Fibroblast of gingiva (primary cell): ENCODE data around the gene TMEM200A.

Experiments used
- DNase-seq: peaks from one replicate; pipeline ENCODE4 v3.0.0-alpha.2; 2011; ENCODE audit warnings: low read depth

TMEM200A gene

DNA sequence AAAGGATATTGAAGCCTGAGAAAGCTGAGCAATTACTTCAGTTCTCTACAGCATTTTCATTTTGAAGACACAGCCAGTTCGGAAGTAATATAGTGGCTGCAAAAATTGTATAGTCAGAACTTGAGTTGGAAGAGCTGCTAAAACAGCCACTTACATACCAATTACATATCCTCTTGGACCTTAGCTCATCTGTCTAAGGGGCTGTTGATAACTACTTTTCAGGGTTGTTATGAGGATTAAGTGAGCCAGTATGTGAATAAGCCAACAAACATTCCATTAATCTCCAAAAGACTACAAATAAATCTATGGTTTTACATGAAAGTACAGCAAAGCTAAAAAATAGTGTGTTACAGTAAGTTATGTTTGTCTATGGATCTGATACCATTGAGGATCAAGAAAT is 59.7 kb downstream of the TMEM200A start:
- no peak for DNase-seq

DNA sequence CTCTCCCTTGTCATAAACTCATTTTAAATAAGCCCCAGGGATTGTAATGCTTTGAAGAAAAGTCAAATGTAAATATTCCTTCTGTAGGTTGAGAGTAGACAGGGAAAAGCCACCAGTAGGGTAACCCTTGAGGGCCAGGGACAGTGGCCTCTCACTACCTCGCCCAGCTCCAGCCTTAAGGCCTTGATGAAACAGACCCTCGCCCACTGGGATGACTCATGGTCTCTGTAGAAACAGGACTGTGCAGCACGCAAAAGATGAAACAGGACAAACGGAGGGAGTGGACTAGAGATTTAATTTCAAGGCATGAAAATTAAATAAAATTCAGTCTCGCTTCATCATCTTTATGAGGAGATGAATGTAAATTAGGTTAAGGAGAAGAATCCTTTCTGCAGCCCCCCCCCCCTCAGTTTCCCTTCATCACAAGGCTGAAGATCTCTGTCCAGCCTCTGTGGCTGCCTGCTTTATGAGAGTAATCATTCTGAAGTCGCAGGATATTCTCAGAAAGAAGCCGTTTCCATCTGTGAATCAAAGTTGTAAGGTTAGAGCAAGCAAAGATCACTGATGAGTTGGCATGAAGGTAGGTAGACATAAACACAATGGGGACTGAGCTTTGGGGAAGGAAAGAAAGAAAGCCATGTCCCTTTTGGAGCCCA is 60.4 kb downstream of the TMEM200A start:
- DNase-seq = no peak

DNA sequence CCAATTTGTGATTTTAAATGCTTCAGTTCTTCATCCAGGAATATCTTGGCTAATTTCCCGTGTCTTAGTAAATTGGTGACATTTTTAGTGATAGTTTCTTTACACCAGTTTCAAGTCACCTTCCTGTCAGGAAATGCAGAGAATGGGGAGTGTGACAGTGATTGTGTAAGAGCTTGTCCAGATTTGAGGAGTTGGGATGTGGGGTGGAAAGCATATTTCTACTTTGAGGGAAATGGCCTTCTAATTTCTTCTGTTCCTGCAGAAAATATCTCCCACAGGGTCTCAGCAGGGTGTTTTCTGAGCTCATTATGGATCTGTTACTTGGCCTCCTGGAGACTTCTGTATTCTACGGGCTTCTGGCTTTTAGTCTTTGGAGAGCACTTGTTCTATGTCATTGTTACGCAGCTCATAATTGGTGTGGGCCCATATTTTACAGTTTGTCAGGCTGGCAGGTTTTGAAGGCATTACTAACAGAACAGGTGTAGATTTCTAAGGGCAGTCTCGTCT is 65.6 kb downstream of the TMEM200A start:
- DNase-seq = no peak

DNA sequence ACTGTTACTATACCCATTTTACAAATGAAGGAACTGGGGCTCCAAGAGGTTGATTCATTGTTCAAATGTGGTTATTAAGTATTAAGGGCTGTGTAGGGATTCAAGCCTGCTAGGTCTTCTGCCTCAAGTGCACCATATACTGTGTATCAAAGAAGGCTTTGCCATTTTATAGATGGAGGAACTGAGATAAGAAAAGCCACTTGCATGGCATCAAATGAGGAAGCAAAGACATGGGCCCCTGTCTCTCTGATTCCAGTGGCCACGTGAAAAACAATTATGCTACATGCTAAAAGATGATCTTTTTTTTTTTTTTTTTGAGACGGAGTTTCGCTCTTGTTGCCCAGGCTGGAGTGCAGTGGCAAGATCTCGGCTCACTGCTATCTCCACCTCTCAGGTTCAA is 67.0 kb downstream of the TMEM200A start:
- no peak for DNase-seq

DNA sequence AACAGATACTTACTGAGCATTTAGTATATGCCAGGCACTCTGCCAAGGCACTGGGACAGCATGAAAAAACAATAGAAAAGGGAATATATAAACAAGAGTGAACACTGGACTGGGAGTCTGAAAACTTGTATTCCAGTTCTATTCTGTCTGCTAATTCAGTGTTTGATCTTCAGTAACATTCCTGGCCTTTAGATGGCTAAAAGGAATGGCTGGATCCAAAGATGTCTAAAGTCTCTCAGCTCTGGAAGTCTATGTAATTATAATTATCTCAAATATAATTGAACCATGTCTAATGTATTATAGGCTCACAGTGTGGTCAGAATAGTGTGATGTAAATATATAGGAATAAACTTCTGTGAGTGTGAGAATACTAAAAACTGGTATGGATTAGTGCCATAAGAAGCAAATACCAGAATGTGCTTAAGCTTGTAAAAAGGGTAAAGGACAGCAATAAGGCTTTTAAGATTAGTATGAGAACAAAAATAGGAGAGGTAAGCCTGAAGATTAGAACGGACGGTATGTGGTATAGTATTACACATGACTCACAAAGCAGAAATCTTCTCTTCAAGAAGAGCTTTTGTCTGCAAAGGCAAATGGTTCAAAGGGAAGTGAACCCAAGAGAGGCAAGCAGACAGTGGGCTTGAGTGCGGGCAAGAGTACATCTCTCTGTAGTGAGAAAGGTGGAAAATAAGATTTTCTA is 68.5 kb downstream of the TMEM200A start:
- DNase-seq = no peak

DNA sequence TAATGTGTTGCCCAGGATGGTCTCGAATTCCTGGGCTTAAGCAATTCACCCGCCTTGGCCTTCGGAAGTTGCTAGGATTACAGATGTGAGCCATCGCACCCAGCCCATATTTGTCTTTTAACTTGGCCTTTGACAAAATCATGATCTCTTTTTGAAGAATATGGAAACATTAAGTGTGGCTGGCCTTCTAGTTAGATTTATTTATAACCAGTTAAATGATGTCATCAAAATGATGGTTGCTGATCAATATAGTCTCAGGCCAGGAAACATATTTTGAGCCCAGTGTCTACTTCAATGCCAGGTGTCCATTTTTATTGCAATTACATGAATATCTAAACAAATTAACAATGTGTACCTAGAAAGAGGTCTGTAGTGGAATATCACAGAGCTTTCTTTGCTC is 69.4 kb downstream of the TMEM200A start:
- DNase-seq = no peak

DNA sequence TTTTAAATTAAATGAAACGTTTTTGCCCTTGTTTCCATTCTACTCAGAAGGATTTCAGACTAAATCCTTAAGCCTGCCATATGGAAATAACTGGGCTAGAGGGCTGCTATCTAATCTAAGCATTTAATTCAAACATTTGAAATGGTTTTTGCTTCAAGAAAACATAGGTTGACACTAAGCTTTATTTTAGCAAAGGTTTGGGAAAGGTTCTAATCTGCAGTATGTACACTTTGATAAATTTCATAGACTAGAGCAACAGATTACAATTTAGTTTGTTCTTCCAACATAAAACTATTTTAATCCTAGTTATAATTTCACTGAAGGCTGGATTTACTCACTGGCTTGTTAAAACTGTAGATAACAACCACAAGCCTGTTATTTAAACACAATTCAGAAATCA is 72.1 kb downstream of the TMEM200A start:
- DNase-seq = no peak

DNA sequence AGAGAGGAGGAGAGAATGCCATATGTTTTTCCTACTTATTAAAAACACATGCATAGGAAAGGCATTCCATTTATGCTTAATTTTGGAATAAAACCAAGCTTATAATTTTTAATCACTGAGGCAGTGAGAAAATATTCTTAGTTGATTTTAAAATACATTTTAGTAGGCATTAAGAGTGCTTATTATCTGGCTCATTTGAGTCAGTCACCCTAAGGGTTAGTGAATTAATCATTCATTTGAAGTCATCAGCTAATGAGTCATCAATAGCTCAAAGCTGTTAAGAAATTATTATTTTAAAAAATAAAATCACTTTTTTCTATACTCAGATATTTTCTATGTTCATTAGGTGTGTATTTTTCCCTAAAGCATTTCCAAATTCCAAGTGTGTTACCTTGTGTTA is 81.6 kb downstream of the TMEM200A start:
- no peak for DNase-seq

DNA sequence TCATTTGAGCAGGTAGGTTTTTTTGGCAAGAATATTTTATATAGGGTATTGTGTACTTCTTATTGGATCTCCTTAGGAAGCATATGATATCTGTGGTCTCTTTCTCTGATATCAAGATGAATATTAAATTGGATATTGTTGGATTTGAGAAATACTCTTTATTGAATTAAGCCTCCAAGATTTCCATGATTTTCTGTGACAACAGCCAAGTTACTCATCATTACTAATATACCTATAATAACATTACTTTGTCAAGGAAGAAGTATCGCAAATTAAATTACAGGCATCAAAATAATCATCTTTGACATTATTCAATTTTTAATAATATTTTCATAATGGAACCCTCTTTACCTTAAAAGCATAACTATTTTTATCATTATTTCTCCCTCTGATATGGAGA is 86.5 kb downstream of the TMEM200A start:
- DNase-seq = no peak

DNA sequence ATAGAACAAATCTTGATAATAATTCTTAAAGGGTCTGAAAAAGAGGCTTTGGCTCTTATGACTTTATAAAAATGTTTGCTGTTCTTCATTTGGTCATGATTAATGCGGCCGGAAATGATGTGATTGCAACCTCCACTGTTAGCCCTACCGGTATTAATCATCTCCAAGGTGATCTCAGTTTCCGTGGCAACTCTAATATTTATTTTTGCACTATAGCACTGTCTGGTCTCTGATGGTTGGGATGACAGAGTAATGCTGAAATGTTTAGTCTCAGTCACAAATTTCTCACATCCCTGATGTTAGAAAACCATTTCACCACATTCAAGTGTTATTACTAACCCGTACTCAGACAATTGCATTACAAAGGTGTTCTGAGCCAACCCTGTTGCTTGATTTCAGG is 87.4 kb downstream of the TMEM200A start:
- no peak for DNase-seq

DNA sequence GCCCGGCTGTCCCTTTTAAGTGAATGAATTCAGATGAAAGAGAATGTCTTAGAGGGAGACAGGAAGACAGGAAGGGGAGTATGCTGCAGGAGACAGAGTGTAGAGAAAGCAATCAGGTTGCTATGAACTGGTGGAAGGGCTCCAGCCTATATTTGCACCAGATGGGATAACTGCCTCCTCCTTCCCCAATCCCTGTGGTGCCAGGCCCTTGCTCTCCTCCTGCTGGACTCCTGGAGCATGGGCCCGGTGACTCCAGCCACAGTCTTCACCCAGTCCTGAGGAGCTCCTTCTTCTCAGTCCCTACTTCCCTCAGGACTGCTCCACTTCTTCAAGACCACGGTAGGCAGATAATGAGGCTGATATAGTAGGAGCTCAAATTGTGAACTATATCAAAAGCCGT is 91.8 kb downstream of the TMEM200A start:
- DNase-seq = peak; percentile 59

DNA sequence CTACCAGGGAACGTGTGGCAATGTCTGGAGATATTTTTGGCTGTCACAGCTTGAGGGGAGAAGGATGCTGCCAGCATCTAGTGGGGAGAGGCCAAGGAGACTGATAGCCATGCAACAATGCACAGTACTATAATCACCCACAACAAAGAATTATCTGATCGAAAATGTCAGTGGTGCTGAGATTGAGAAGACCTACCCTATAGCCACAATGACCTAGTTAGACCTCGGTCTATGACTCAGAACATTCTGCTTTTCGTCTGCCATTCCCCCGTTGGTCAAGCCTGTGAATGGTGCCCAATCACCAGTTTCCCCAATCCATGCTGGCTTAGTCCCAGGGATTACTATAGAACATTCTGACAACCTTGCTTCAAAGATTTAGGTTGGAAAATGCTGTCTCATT is 93.5 kb downstream of the TMEM200A start:
- no peak for DNase-seq

DNA sequence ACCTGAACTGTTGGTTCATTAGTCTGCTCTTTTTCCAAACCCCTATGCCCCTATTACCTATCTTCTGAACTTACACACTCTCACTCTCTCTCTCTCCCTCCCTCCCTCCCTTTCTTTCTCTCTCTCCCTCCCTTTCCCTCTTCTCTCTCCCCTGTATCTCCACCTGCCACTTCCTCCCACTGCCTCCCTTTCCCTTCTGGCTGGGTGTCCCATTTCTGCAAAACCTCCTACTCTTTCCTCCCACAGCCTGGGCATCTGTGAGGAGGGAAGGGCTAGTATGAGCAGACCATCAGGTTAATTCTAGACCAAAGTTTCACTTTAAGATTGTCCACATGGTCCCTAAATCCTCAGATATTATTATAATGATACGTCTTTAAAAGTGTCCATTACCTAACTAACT is 95.1 kb downstream of the TMEM200A start:
- DNase-seq = no peak

DNA sequence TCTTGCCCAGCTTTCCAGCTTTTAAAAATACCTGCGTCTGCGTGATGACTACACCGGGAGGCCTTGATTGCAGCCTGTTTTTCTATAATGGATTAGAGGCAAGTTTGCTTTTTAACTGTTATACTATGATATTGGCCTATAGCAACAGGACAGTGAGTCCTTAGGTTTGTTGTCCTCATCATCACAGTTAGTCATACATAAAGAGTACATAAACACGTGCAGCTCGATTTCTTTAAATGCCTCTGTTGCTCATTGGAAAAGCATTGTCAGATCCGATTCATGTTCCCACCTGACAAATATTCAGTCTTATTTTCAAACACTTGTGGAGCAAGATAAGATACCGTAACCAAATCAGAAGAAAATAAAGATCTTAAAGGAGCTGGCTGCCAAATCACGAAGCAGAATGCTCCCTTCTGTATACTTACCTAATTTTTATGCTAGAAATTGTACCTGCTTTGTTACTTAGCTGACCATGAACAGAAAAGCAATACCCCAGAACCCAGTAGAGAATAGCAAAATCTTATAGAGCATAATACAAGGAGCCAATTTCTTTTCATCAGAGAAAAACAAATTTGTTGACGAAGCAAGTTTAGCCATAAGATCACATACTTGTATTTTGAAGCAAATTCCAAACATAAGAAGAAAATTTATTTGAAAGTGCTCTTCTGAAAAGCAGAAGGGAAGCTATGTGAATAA is 100.4 kb downstream of the TMEM200A start:
- no peak for DNase-seq

DNA sequence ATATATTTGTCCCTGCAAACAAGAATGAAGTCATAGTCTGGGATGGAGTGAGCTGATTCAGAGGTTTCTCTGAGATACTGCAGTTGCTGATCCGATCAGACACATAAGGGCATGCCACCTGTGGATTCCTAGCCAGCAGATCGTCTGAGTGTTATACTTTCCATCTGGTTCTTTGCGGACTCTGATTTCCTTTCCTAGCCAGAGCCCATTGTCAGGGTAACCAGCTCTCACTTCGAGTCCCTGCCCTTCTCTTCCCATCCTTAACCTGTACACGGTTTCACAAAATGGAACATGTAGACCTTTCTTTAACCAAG is 100.9 kb downstream of the TMEM200A start:
- DNase-seq = no peak

DNA sequence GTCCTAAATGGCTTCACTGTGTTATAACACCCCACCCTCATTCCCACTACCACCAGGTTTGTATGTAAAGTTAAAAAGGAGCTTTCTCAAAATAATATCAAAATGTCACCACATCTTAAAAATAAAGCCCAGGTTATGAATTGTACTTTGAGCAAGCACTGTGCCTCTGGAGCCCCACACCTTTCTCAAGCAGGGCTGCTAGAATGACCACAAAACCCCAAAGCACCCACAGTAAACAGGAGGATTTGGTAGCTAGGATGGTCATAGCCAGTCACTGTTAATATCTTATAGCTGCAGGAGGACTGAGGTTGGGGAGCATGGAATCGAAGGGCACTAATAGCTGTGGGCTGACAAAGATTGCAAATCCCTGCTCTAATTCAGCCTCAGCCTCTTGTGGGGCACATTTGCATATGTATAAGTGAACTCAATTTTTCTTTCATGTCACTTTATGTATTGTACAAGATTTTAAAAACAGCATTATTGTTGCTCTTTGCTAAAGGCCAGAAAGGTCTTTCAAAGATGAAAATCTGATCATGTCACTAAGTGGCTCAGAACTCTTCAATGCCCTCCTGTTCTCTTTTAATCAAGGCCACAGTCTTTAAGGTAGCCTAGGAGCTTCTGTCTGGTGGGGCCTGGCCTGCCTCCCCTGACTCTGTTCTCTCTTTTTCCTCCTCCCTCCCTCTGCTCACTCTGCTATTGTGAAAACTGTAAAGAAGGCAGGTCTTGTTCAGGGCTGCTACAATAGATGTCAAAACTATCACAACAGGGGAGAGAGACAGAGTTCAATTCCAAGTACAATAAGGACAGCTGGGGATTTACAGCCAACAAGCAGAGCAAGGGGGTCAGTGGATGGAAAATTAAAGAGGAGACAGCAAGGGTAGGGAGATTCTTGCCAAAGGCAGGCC is 101.6 kb downstream of the TMEM200A start:
- DNase-seq = no peak

DNA sequence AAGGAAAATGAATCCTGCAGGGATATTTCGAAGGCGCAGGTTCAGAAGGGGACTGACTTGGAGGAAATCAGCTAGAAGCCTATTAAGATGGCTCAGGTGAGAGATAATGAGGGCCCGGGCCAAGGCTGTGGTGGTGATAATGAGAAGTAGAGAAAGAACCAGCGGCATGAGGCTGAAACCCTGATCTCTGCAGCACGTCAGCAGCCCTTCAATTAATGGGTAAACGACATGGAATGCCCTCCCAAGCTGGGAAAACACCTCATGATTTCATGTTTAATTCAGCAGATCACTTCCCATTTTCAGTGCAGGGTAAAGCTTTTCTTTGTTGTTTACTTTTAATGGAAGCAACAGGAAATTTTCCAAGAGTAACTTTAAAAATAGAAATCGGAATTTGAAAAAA is 104.9 kb downstream of the TMEM200A start:
- no peak for DNase-seq

DNA sequence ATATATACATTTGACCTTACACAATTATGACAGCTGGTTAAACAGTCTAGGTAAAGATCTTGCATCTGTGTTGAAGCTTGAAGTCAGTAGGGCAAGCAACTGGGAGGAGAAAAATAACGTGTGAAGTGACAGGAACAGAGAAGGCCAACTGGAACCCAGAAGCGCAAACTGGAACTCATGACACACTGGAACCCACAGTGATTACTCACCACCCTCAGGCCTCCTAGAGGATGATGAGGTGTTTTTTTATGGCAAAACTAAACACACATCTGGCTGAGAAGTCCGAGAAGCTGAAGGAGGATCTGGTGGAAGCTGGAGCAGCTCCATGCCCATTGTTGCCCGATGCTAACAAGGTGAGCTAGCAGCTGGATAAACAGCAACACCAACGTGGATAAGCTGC is 108.1 kb downstream of the TMEM200A start:
- peak; percentile 38 for DNase-seq

DNA sequence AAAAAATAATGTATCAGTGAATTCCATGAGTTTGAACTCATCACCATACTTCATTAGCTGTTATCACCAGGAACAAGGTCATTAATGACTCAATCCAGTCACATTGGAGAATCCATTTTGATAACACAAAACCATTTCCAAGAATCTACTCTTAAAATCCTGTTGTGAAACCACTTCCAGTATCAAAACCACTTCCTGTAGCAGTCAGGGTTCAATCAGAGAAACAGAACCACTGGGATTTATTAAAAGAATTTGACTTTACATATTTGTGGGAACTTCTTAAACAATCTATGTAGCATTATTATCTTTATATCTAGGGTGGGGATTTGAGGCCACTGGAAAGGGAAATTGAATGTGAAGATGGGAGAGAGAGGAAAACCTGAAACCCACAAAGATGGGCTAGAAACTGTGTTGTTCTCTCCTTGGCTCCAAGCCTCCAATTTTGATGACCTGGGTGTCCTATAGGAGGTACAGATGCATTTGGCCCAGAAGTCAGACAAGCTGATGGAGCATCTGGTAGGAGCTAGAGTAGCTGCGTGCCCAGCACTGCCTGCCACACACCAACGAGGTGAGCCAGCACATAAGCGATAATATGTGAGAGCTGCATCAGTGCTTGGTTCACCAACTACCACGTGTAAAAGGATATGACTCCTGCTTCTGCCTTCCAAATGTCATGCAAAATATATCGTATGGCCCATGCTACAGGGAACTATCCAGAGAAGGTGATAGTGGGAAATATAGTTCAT is 117.0 kb downstream of the TMEM200A start:
- no peak for DNase-seq

DNA sequence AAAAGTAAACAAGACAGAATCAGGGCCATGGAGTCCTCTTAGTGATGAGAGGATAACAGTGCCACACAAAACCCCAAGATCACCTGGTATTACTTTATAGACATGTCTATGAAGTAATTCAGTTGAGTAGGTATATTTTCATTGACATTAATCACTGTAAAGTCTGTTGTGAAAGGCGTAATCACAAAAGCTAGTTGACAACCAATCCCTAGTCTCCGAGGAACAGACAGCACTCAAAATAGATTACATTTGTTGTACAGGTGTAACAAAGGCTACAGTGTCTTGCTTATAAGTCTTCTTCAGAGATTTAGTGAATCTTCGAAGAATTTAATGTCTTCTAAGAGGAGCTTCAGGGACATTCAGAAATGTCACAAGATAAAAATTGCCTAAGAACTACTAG is 120.1 kb downstream of the TMEM200A start:
- no peak for DNase-seq

DNA sequence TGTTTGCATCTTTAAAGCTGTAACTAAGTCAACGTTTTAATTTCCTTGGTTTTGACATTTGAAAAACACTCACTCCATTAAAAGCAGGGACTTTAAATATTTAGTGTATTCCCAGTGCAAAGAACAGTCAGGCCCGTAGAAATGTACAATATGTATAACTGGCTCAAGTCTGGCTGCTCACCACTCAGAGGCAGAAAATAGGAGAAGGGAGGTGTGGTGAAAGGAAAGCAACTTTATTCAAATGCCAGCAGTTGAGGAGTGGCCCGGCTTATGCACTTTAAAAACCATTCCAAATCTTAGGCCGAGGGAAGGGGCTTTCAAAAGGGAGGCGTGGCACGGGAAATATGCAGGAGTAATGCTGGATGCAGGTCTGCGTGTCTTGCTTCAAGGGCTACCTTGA is 120.6 kb downstream of the TMEM200A start:
- DNase-seq = no peak

DNA sequence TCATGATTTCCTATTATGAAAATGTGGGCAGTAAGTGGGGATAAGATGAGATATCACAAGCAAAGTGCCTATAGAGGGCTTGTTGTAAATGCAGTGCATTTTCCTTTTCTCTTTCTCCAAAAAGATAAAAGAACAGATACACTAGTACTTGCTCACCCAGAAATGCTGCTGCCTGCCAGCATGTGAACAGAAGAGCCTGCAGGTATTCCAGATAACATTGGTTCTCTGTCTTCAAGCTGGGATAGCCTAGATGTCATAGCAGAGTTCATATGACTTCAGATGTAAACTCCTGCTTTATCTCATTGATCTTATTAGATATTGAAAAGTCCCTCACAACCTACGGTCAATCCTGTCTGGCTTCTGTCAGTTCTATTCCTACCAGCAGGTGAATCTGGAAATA is 123.7 kb downstream of the TMEM200A start:
- no peak for DNase-seq
